Breast epithelium (tissue), 3 donors: ENCODE data around the gene GSKIP.

Experiments
- CTCF ChIP-seq, 3 donors: fragments of 450-650 bp; IDR thresholded peaks; one replicate each; pipeline ENCODE4 v1.5.1; 2016 to 2017; ENCODE audit warnings: antibody characterized with exemption in 3 of 3, mild to moderate bottlenecking in 3 of 3, moderate library complexity in 3 of 3
- POLR2A ChIP-seq: fragments of 450-650 bp; IDR thresholded peaks from one replicate; pipeline ENCODE4 v1.6.1; 2016; ENCODE audit warnings: antibody characterized with exemption, mild to moderate bottlenecking, moderate library complexity
- POLR2AphosphoS5 ChIP-seq, 3 donors: sonication (generic); formaldehyde crosslinking; IDR thresholded peaks; one replicate each; pipeline ENCODE4 v1.6.1; 2017; ENCODE audit warnings: antibody characterized with exemption in 3 of 3

- no peak for TF ChIP-seq POLR2A
- TF ChIP-seq CTCF (IDR thresholded peaks at IDR 0.05), result no peak
- no peak for TF ChIP-seq POLR2AphosphoS5 (IDR thresholded peaks at IDR 0.05)
These were observed 22.0 kb upstream of the GSKIP start for GRCh38 chr14:96341323-96341722.
